Activated CD4-positive, alpha-beta T cell treated with anti-CD3 and anti-CD28 coated beads, Interleukin-2, amount 50 U/mL, for 48 hours (primary cell): Measurements from ENCODE around the gene THAP8.

Experiments used
- DNase-seq, 2 experiments: peaks; one replicate each; pipeline ENCODE4 v3.0.0-alpha.2; 2020

Gene THAP8

GRCh38 chr19:35991731-35992450, 62.2 kb downstream of the THAP8 start:
- DNase-seq: no peak

GRCh38 chr19:35990771-35991730, 63.0 kb downstream of the THAP8 start:
- no peak for DNase-seq

GRCh38 chr19:35990156-35990555, 63.9 kb downstream of the THAP8 start:
- no peak for DNase-seq

- no peak for DNase-seq
Measured at GRCh38 chr19:35988824-35989223, 65.3 kb downstream of the THAP8 start.

GRCh38 chr19:35987571-35987896, 66.6 kb downstream of the THAP8 start:
- DNase-seq: no peak

- DNase-seq: peak; percentile 41 to 49
Measured at GRCh38 chr19:35986664-35987570, 67.2 kb downstream of the THAP8 start.

- DNase-seq: no peak
Measured at GRCh38 chr19:35986111-35986510, 68.0 kb downstream of the THAP8 start.
